Osteoblast (primary cell): ENCODE results near the gene ORM1. TPM values are rescaled to one million over a fixed set of nuclear protein-coding genes. Genes with fewer than 3 reads are reported as not detected.

Source experiments
- DNase-seq: peaks from one replicate; pipeline ENCODE4 v3.0.0; 2011; ENCODE audit warnings: low spot score, mixed read lengths; ENCODE audit not compliant: insufficient read length; ENCODE audit errors: missing footprints
- H2AFZ ChIP-seq: 2 replicates; pipeline ENCODE4 v1.6.0; 2011; ENCODE audit warnings: mild to moderate bottlenecking, low read length
- H3K27ac ChIP-seq: 2 replicates; pipeline ENCODE4 v1.5.1; 2011; ENCODE audit warnings: mild to moderate bottlenecking, low read depth, low read length, moderate library complexity
- H3K27me3 ChIP-seq: 2 replicates; pipeline ENCODE4 v1.6.0; 2012; ENCODE audit warnings: mild to moderate bottlenecking, control low read depth, inconsistent platforms, low read length, moderate library complexity; ENCODE audit not compliant: insufficient read depth
- H3K36me3 ChIP-seq: 2 replicates; pipeline ENCODE4 v1.5.1; 2011; ENCODE audit warnings: mild to moderate bottlenecking, low read length, control low read depth, moderate library complexity; ENCODE audit not compliant: insufficient read depth
- H3K4me1 ChIP-seq: 2 replicates; pipeline ENCODE4 v1.5.1; 2011; ENCODE audit warnings: mild to moderate bottlenecking, low read length, control low read depth, moderate library complexity; ENCODE audit not compliant: insufficient read depth
- H3K4me2 ChIP-seq: 2 replicates; pipeline ENCODE4 v1.6.0; 2011; ENCODE audit warnings: mild to moderate bottlenecking, low read length; ENCODE audit not compliant: insufficient read depth
- H3K4me3 ChIP-seq: fragments of 200-600 bp; sonication (generic); 3 replicates; pipeline ENCODE4 v1.5.1; 2012; ENCODE audit warnings: mild to moderate bottlenecking, low read length, inconsistent platforms; ENCODE audit not compliant: insufficient read depth
- H3K79me2 ChIP-seq: 2 replicates; pipeline ENCODE4 v1.6.0; 2012; ENCODE audit warnings: mild to moderate bottlenecking, low read length, control low read depth, inconsistent platforms; ENCODE audit not compliant: insufficient read depth
- H3K9me3 ChIP-seq: 2 replicates; pipeline ENCODE4 v1.5.1; 2011; ENCODE audit warnings: low read depth, low read length, control low read depth
- H4K20me1 ChIP-seq: 2 replicates; pipeline ENCODE4 v1.6.0; 2012; ENCODE audit warnings: mild to moderate bottlenecking, low read length, control low read depth; ENCODE audit not compliant: insufficient read depth
- total RNA-seq: library from RNA; depleted of rRNA; stranded (reverse); fragments of >200 nt; gene quantifications from 2 replicates; pipeline ENCODE4 v1.2.3, GENCODE V29; 2012
- TF ChIP-seq, protein P1 (sequence below): IDR thresholded peaks from 2 replicates; pipeline ENCODE4 v1.5.1; 2011; ENCODE audit warnings: mild to moderate bottlenecking, low read depth, low read length, moderate library complexity; ENCODE audit errors: extremely low read depth

The ORM1 gene
- total RNA-seq, 1 donor: not detected

DNA sequence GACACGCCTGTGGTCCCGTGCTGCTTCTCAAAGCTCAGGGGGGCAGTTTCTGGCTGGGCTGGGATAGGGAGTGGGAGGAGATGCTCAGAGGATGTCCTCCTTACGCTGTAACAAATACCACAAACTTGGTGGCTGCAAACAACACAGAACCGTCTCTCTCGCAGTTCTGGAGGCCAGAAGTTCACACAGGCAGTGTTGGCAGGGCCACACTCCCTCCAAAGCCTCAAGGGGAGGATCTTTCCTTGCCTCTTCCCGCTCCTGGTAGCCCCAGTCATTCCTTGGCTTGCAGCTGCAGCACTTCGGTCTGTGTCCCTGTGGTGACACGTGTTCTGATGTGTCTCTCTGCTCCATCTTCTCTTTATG, 10.4 kb upstream of the ORM1 start:
- Histone ChIP-seq H3K4me3 (no peak overlapping the region), H2AFZ (no peak overlapping the region), H3K9me3 (no peaks in the 10 kb centered on the region), H3K36me3 (peaks cover 2% of the 10 kb centered on the region), H3K4me1 (peaks cover 5% of the 10 kb centered on the region), H4K20me1 (no peaks in the 10 kb centered on the region), H3K27ac (no peak overlapping the region), H3K27me3 (no peaks in the 10 kb centered on the region), H3K4me2 (no peak overlapping the region), H3K79me2 (no peaks in the 10 kb centered on the region)
- DNase-seq: no peak
- TF ChIP-seq, protein P1, sequence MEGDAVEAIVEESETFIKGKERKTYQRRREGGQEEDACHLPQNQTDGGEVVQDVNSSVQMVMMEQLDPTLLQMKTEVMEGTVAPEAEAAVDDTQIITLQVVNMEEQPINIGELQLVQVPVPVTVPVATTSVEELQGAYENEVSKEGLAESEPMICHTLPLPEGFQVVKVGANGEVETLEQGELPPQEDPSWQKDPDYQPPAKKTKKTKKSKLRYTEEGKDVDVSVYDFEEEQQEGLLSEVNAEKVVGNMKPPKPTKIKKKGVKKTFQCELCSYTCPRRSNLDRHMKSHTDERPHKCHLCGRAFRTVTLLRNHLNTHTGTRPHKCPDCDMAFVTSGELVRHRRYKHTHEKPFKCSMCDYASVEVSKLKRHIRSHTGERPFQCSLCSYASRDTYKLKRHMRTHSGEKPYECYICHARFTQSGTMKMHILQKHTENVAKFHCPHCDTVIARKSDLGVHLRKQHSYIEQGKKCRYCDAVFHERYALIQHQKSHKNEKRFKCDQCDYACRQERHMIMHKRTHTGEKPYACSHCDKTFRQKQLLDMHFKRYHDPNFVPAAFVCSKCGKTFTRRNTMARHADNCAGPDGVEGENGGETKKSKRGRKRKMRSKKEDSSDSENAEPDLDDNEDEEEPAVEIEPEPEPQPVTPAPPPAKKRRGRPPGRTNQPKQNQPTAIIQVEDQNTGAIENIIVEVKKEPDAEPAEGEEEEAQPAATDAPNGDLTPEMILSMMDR: no peak

DNA sequence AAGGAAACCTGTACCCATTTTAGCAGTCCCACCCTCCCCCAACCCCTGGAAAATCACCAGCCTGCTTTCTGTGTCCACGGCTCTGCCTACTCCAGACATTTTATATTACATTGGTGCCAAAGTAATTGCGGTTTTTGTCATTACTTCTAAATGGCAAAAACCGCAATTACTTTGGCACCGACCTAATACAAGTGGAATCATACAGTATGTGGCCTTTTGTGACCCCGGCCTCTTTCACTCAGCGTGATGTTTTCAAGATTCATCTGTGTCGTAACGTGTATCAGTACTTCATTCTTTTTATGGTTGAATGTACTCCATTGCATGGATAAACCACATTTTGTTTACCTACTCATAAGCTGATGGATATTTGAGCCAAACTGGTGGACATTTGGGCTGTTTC, 9.7 kb upstream of the ORM1 start:
- no peak overlapping the region for H3K4me3 ChIP-seq
- no peak for DNase-seq
- no peak overlapping the region for H3K27ac ChIP-seq
- no peaks in the 10 kb centered on the region for H3K9me3 ChIP-seq
- H3K4me2 ChIP-seq: no peak overlapping the region
- peaks cover under 1% of the 10 kb centered on the region for H3K4me1 ChIP-seq
- H3K36me3 ChIP-seq: peaks cover 2% of the 10 kb centered on the region
- H2AFZ ChIP-seq: no peak overlapping the region
- H3K27me3 ChIP-seq: no peaks in the 10 kb centered on the region
- TF ChIP-seq, protein P1: no peak
- H4K20me1 ChIP-seq: no peaks in the 10 kb centered on the region
- no peaks in the 10 kb centered on the region for H3K79me2 ChIP-seq

DNA sequence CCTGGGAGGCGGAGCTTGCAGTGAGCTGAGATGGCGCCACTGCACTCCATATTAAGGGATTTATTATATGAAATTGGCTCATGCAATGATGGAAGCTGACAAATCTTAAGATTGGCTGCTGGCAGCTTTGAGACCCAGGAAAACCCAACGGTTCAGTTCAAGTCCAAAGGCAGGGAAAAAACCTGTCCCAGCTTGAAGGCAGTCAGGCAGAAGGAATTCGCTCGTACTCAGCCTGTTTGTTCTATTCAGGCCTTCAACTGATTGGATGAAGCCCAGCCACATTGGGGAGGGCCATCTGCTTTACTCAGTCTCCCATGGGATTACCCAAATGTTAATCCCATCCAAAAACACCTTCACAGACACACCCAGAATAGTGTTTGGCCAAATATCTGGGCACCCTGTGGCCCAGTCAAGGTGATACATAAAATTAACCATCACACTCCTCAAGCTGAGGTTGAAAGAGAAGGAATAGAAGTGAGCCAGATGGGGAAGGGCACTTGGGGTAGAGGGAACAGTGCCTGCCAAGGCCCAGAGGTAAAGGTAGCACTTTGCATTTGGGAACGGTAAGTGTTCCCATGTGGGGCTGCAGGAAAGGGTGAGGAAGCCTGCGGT, 8.5 kb upstream of the ORM1 start:
- no peak overlapping the region for H2AFZ ChIP-seq
- TF ChIP-seq, protein P1: no peak
- DNase-seq: no peak

DNA sequence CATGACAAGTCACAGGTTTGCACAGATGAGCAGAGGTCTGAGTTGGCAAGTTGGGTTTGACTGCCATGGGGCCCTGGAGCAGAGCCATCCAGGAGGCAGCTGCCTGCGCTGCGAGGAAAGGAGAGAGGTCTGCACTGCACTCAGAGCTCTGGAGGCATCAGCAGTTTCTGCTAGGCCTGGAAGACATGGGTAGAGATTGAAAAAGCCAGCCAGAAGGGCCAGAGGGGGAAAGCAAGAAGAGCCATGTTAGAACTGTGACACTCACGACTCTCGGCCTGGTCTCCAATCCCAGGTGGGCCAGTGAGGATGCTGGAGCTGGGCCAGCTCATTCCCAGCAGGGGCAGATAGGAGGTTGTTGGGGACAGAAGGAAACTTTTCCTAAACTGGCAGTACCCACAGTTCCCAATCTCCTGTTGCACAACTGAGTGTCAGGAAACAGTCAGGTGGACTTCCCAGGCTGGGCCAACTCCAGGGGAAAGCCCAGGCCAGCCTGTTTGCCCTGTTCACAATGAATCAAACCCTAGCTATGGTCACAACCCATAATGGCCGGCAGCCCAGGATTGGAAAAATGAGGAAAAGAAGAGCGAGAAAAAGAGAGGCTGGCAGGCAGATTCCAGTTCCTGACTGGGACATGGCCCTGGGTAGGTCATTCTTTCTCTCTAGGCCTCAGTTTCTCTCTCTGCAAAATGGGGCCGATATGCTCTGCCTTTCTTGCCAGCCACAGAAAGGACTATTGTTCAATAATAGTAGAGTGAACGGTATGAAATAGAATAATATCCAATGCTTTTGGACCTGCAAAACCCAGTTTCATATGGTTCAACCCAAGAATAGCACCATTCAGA, 7.8 kb upstream of the ORM1 start:
- TF ChIP-seq, protein P1: no peak
- no peak overlapping the region for H2AFZ ChIP-seq
- no peaks in the 10 kb centered on the region for H3K9me3 ChIP-seq
- no peaks in the 10 kb centered on the region for H3K36me3 ChIP-seq
- no peak for DNase-seq
- no peak overlapping the region for H3K4me3 ChIP-seq
- no peaks in the 10 kb centered on the region for H3K27me3 ChIP-seq
- no peak overlapping the region for H3K4me2 ChIP-seq
- no peaks in the 10 kb centered on the region for H3K4me1 ChIP-seq
- H4K20me1 ChIP-seq: no peaks in the 10 kb centered on the region
- H3K27ac ChIP-seq: no peak overlapping the region
- H3K79me2 ChIP-seq: no peaks in the 10 kb centered on the region

More for the DNA sequence above, 8.5 kb upstream of the ORM1 start:
- Histone ChIP-seq H3K79me2 (no peaks in the 10 kb centered on the region), H3K27me3 (no peaks in the 10 kb centered on the region), H3K4me3 (no peak overlapping the region), H3K4me1 (no peaks in the 10 kb centered on the region), H4K20me1 (no peaks in the 10 kb centered on the region), H3K4me2 (no peak overlapping the region), H3K9me3 (no peaks in the 10 kb centered on the region), H3K36me3 (peaks cover under 1% of the 10 kb centered on the region), H3K27ac (no peak overlapping the region)
